Esophagus muscularis mucosa (tissue), 4 donors: ENCODE measurements around the gene KIAA0513.

Source experiments
- CTCF ChIP-seq, 3 experiments: fragments of 200-600 bp in 2 of 3; fragments of 450-650 bp in 1 of 3; sonication (generic) in 2 of 3; IDR thresholded peaks; one replicate each; pipeline ENCODE4 v1.5.1; 2017 to 2019; ENCODE audit warnings: antibody characterized with exemption in 3 of 3, mild to moderate bottlenecking in 2 of 3, moderate library complexity in 1 of 3
- EP300 ChIP-seq: sonication (generic); formaldehyde crosslinking; IDR thresholded peaks from one replicate; pipeline ENCODE4 v1.6.1; 2017; ENCODE audit warnings: antibody characterized with exemption
- POLR2A ChIP-seq: fragments of 450-650 bp; IDR thresholded peaks from one replicate; pipeline ENCODE4 v1.6.1; 2017; ENCODE audit warnings: antibody characterized with exemption, moderate library complexity, mild to moderate bottlenecking, low read depth
- POLR2AphosphoS5 ChIP-seq, 2 donors: sonication (generic); formaldehyde crosslinking; IDR thresholded peaks; one replicate each; pipeline ENCODE4 v1.6.1; 2017; ENCODE audit warnings: antibody characterized with exemption in 2 of 2

GRCh38 chr16:85064186-85064585 lies 36.6 kb downstream of the KIAA0513 start:
- no peak for TF ChIP-seq POLR2A
- TF ChIP-seq CTCF (IDR thresholded peaks at IDR 0.05): no peak
- no peak for TF ChIP-seq POLR2AphosphoS5 (IDR thresholded peaks at IDR 0.05)
- TF ChIP-seq EP300: no peak
